ENCODE results near the gene RNH1.

DNA sequence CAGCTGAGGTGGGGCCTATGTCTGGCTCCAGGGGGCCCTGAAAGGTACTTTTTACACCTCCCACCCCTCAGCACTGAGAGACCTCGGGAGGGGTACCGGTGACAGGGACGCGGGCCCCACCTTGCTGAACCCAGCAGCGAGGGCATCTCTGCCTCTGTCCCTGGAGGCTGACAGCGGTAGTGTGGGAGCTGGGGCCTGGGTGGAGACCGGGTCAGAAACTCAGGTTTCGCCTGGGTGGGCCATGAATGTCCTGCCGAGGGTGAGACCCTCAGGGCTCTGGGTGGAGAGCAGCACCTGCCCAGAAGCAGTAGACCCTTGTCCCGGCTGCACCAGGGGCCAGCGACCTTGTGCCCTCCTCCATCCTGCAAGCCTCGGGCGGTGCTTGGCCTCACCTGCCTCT, 34.8 kb downstream of the RNH1 start:
- TF ChIP-seq, protein P1, sequence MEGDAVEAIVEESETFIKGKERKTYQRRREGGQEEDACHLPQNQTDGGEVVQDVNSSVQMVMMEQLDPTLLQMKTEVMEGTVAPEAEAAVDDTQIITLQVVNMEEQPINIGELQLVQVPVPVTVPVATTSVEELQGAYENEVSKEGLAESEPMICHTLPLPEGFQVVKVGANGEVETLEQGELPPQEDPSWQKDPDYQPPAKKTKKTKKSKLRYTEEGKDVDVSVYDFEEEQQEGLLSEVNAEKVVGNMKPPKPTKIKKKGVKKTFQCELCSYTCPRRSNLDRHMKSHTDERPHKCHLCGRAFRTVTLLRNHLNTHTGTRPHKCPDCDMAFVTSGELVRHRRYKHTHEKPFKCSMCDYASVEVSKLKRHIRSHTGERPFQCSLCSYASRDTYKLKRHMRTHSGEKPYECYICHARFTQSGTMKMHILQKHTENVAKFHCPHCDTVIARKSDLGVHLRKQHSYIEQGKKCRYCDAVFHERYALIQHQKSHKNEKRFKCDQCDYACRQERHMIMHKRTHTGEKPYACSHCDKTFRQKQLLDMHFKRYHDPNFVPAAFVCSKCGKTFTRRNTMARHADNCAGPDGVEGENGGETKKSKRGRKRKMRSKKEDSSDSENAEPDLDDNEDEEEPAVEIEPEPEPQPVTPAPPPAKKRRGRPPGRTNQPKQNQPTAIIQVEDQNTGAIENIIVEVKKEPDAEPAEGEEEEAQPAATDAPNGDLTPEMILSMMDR (conservative IDR thresholded peaks at IDR 0.05; ENCODE audit: low read length), result no peak
- no peak for TF ChIP-seq EZH2phosphoT487 (IDR thresholded peaks at IDR 0.05; ENCODE audit: borderline replicate concordance, low read depth, low read length)

Data from OCI-LY7 (cell line).